ENCODE measurements around the gene MED22. TPM values are rescaled to one million over a fixed set of nuclear protein-coding genes. Genes with fewer than 3 reads are reported as not detected.

Gene MED22
- total RNA-seq, 1 donor from 2014 or later: 23.4 TPM

DNA sequence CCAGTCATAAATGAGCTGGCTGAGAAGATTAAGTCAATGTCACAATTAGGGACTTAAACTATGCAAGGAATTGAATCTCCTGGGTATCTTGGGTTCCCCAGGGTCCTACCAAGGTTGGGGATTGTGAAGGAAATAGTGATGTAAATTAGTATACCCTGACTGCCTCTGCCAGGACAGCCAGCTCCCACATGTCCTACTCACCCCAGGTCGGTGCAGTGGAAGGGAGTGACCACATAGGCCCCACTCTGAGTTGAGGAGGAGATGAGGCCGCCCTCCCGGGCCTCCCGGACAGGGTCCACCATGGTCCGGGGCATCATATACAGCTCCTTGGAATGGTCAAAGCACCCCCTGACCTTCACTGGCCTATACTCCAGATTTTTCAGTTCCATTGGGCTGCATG, 5.6 kb upstream of the MED22 start:
- no peaks in the 10 kb centered on the region for H3K27me3 Mint-ChIP-seq (ENCODE audit: unreplicated experiment)
- no peak overlapping the region for H3K4me3 Mint-ChIP-seq (ENCODE audit: unreplicated experiment)
- TF ChIP-seq, protein P1, sequence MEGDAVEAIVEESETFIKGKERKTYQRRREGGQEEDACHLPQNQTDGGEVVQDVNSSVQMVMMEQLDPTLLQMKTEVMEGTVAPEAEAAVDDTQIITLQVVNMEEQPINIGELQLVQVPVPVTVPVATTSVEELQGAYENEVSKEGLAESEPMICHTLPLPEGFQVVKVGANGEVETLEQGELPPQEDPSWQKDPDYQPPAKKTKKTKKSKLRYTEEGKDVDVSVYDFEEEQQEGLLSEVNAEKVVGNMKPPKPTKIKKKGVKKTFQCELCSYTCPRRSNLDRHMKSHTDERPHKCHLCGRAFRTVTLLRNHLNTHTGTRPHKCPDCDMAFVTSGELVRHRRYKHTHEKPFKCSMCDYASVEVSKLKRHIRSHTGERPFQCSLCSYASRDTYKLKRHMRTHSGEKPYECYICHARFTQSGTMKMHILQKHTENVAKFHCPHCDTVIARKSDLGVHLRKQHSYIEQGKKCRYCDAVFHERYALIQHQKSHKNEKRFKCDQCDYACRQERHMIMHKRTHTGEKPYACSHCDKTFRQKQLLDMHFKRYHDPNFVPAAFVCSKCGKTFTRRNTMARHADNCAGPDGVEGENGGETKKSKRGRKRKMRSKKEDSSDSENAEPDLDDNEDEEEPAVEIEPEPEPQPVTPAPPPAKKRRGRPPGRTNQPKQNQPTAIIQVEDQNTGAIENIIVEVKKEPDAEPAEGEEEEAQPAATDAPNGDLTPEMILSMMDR (IDR thresholded peaks at IDR 0.05): no peak
- H3K27ac Mint-ChIP-seq (ENCODE audit: unreplicated experiment): no peak overlapping the region
- peaks cover 36% of the 10 kb centered on the region for H3K36me3 Mint-ChIP-seq (ENCODE audit: unreplicated experiment)
- H3K4me1 Mint-ChIP-seq (ENCODE audit: unreplicated experiment): peaks cover 42% of the 10 kb centered on the region
- DNase-seq (ENCODE audit: extremely low spot score, unreplicated experiment): no peak
- no peaks in the 10 kb centered on the region for H3K9me3 Mint-ChIP-seq (ENCODE audit: unreplicated experiment)

- Mint-ChIP-seq H3K4me3 (ENCODE audit: unreplicated experiment) (no peak overlapping the region), H3K27me3 (ENCODE audit: unreplicated experiment) (no peaks in the 10 kb centered on the region), H3K27ac (ENCODE audit: unreplicated experiment) (peak overlapping the region; percentile 47), H3K9me3 (ENCODE audit: unreplicated experiment) (no peaks in the 10 kb centered on the region), H3K4me1 (ENCODE audit: unreplicated experiment) (peaks cover 40% of the 10 kb centered on the region), H3K36me3 (ENCODE audit: unreplicated experiment) (peaks cover 37% of the 10 kb centered on the region)
- TF ChIP-seq, protein P1 (IDR thresholded peaks at IDR 0.05): no peak
- no peak for DNase-seq (ENCODE audit: extremely low spot score, unreplicated experiment)
These were observed 4.9 kb upstream of the MED22 start for GRCh38 chr9:133352635-133353340.

DNA sequence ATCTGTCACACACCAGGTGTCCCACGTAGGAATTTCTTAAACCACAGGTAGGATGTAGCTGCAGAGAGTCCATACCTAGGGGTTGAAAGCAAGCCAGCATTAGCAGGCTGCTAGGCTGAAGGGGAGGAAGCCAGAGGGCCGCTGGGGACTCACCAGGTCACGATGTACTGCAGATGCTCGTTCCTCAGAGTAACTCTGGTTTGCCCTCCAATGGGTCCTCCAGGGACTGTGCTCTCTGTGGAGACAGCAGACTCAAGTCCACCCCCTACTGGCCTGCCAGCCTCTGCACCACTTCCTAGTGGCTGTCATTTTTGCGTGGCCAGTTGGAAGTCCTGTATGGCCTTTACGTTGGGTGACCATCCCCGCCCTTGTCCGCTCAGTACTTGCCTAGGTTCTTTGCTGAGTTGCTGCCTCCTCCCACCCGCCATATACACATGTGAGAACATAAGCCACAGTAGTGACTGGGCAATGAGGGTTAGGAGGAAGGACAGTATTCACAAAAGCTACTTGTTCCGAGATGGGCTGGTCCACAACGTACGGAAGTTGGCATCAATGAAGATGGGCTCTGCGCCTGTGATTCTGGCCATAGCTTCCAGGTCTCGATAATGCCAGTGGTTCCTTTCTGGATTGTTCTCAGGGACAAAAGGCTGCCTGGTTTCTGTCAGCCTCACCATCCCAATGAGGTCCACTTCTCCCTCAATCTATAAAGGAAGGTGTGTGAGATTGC, 4.1 kb upstream of the MED22 start:
- H3K27me3 Mint-ChIP-seq (ENCODE audit: unreplicated experiment): no peaks in the 10 kb centered on the region
- no peak overlapping the region for H3K4me3 Mint-ChIP-seq (ENCODE audit: unreplicated experiment)
- H3K36me3 Mint-ChIP-seq (ENCODE audit: unreplicated experiment): peaks cover 37% of the 10 kb centered on the region
- TF ChIP-seq, protein P1 (IDR thresholded peaks at IDR 0.05): peak; percentile 52
- peaks cover 34% of the 10 kb centered on the region for H3K4me1 Mint-ChIP-seq (ENCODE audit: unreplicated experiment)
- DNase-seq (ENCODE audit: extremely low spot score, unreplicated experiment): no peak
- no peaks in the 10 kb centered on the region for H3K9me3 Mint-ChIP-seq (ENCODE audit: unreplicated experiment)
- no peak overlapping the region for H3K27ac Mint-ChIP-seq (ENCODE audit: unreplicated experiment)

DNA sequence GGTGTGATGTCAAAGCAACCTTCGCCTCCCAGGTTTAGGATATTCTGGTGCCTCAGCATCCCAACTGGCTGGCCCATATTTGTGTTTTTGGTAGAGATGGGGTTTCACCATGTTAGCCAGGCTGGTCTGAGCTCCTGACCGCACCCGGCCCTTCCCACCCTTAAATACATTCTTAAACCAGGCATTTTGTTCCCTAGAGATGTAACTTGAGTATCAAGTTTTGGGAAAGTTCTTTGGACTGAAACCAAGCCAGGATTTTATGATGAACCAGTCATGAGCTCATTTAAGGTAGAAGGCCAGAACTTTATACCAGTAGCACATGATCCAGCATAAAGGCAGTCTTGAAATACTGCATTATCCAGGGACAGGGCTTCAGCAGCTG, 3.6 kb upstream of the MED22 start:
- H3K4me3 Mint-ChIP-seq (ENCODE audit: unreplicated experiment): no peak overlapping the region
- TF ChIP-seq, protein P1 (IDR thresholded peaks at IDR 0.05): no peak
- H3K4me1 Mint-ChIP-seq (ENCODE audit: unreplicated experiment): peaks cover 38% of the 10 kb centered on the region
- no peaks in the 10 kb centered on the region for H3K9me3 Mint-ChIP-seq (ENCODE audit: unreplicated experiment)
- peak overlapping the region; percentile 41 for H3K27ac Mint-ChIP-seq (ENCODE audit: unreplicated experiment)
- DNase-seq (ENCODE audit: extremely low spot score, unreplicated experiment): no peak
- no peaks in the 10 kb centered on the region for H3K27me3 Mint-ChIP-seq (ENCODE audit: unreplicated experiment)
- peaks cover 37% of the 10 kb centered on the region for H3K36me3 Mint-ChIP-seq (ENCODE audit: unreplicated experiment)

DNA sequence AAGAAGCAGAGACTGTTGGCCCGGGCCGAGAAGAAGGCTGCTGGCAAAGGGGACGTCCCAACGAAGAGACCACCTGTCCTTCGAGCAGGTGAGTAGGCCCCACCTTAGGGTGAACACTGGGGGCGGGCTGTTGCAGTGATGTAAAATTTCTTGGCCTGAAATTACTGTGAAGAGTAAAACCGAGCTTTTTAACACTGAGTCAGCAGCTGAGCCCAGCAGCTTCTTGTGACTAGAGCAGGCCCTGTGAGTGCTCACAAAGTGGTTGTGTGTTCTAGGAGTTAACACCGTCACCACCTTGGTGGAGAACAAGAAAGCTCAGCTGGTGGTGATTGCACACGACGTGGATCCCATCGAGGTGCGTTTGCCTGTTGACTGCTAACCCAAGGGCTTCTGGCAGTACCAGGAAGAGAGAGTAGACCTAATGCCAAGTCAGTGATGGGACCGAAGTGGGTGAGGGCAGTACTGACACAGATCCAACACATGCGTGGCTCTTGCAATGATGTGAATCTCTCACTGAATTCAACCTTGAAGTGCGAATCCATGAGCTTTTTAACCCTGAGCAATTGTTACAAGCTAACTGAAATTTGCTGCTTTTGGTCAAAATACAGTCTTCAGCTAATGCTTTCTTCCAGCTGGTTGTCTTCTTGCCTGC, 2.2 kb upstream of the MED22 start:
- Mint-ChIP-seq H3K9me3 (ENCODE audit: unreplicated experiment) (no peaks in the 10 kb centered on the region), H3K4me1 (ENCODE audit: unreplicated experiment) (peaks cover 37% of the 10 kb centered on the region), H3K4me3 (ENCODE audit: unreplicated experiment) (peak overlapping the region; percentile 22), H3K36me3 (ENCODE audit: unreplicated experiment) (peaks cover 38% of the 10 kb centered on the region), H3K27ac (ENCODE audit: unreplicated experiment) (peak overlapping the region; percentile 10), H3K27me3 (ENCODE audit: unreplicated experiment) (no peaks in the 10 kb centered on the region)
- DNase-seq (ENCODE audit: extremely low spot score, unreplicated experiment): no peak
- TF ChIP-seq, protein P1 (IDR thresholded peaks at IDR 0.05): no peak
